B cell (primary cell): Measurements from ENCODE around the gene ANP32A. TPM values are rescaled to one million over a fixed set of nuclear protein-coding genes. Genes with fewer than 3 reads are reported as not detected.

Experiments used
- ATAC-seq: fragments of 200-7000 bp; cut with Tn5 transposase; one replicate; pipeline ENCODE4 v1.10.0; 2021; ENCODE audit warnings: low read depth, mild to moderate bottlenecking, moderate number of reproducible peaks, moderate library complexity
- CTCF ChIA-PET: fragments of 350-600 bp; sonication (Branson Sonifier 250); formaldehyde crosslinking; loops from one replicate; lab custom pipeline; 2021; ENCODE audit warnings: antibody characterized with exemption, inconsistent platforms; lab: Charles Lee
- POLR2A ChIA-PET: fragments of 350-600 bp; sonication (Branson Sonifier 250); formaldehyde crosslinking; loops from one replicate; lab custom pipeline; 2021; ENCODE audit warnings: antibody characterized with exemption; lab: Charles Lee
- DNase-seq: peaks from one replicate; pipeline ENCODE4 v3.0.0; 2013
- H2AFZ ChIP-seq: 2 replicates; pipeline ENCODE4 v1.6.1; 2012; ENCODE audit warnings: mild to moderate bottlenecking, low read depth, low read length; ENCODE audit not compliant: insufficient read depth, poor library complexity, severe bottlenecking
- H3K27ac ChIP-seq, 2 donors: 1 replicate in 1 of 2; 2 replicates in 1 of 2; pipeline ENCODE4 v1.5.1; 2012 to 2013; ENCODE audit warnings: low read length in 2 of 2, mild to moderate bottlenecking in 2 of 2, moderate library complexity in 1 of 2
- H3K27me3 ChIP-seq, 4 experiments: fragments of 200-600 bp in 1 of 4; sonication (generic) in 1 of 4; replicated peaks in 1 of 4; 1 replicate in 2 of 4; 2 replicates in 2 of 4; pipeline versions ENCODE4 v1.6.1 to v1.7.0; 2013 to 2016; ENCODE audit warnings: low read length in 3 of 4, mild to moderate bottlenecking in 2 of 4, mixed read lengths in 1 of 4, moderate library complexity in 1 of 4; ENCODE audit not compliant: insufficient read depth in 4 of 4, control insufficient read depth in 3 of 4; ENCODE audit errors: control extremely low read depth in 1 of 4
- H3K36me3 ChIP-seq, 2 experiments: replicated peaks in 1 of 2; 1 replicate in 1 of 2; 2 replicates in 1 of 2; pipeline versions ENCODE4 v1.6.1 to v1.7.1; 2013; ENCODE audit warnings: low read length in 1 of 2; ENCODE audit not compliant: insufficient read depth in 2 of 2, control insufficient read depth in 1 of 2; ENCODE audit errors: control extremely low read depth in 1 of 2, extremely low read depth in 1 of 2
- H3K4me1 ChIP-seq, 2 donors: fragments of 200-600 bp in 1 of 2; sonication (generic) in 1 of 2; 1 replicate in 1 of 2; 2 replicates in 1 of 2; pipeline versions ENCODE4 v1.5.1 to v1.6.1; 2013 to 2017; ENCODE audit warnings: low read length in 2 of 2; ENCODE audit not compliant: control insufficient read depth in 2 of 2, insufficient read depth in 2 of 2
- H3K4me2 ChIP-seq: replicated peaks from 2 replicates; pipeline ENCODE3; 2012; ENCODE audit warnings: mild to moderate bottlenecking, low read depth, low read length; ENCODE audit not compliant: poor library complexity, severe bottlenecking
- H3K4me3 ChIP-seq, 5 experiments: fragments of 200-600 bp in 1 of 5; sonication (generic) in 1 of 5; 1 replicate in 3 of 5; 2 replicates in 2 of 5; pipeline versions ENCODE4 v1.5.1 to v1.7.0; 2011 to 2016; ENCODE audit warnings: low read length in 4 of 5, mild to moderate bottlenecking in 4 of 5, low read depth in 2 of 5, control low read depth in 1 of 5, moderate library complexity in 1 of 5; ENCODE audit not compliant: insufficient read depth in 1 of 5; ENCODE audit errors: control extremely low read depth in 1 of 5, extremely low read depth in 1 of 5
- H3K79me2 ChIP-seq: fragments of 200-600 bp; sonication (generic); one replicate; pipeline ENCODE4 v1.6.0; 2016; ENCODE audit warnings: low read length; ENCODE audit not compliant: control insufficient read depth, insufficient read depth
- H3K9ac ChIP-seq: fragments of 200-600 bp; sonication (generic); 2 replicates; pipeline ENCODE4 v1.6.1; 2017; ENCODE audit warnings: mild to moderate bottlenecking, low read length, moderate library complexity
- H3K9me3 ChIP-seq, 3 donors: one replicate each; pipeline versions ENCODE4 v1.6.1 to v1.7.1; 2013; ENCODE audit warnings: low read length in 2 of 3; ENCODE audit not compliant: control insufficient read depth in 2 of 3, insufficient read depth in 1 of 3; ENCODE audit errors: control extremely low read depth in 1 of 3
- H4K20me1 ChIP-seq: 2 replicates; pipeline ENCODE4 v1.6.0; 2012; ENCODE audit warnings: mild to moderate bottlenecking, low read length; ENCODE audit not compliant: insufficient read depth, control insufficient read depth, poor library complexity, severe bottlenecking
- H3K27ac Mint-ChIP-seq: one replicate; pipeline ENCODE4 v1.8.0; 2021; ENCODE audit warnings: mixed read lengths
- H3K27me3 Mint-ChIP-seq: one replicate; pipeline ENCODE4 v1.8.0; 2021; ENCODE audit warnings: mixed read lengths
- H3K4me1 Mint-ChIP-seq: one replicate; pipeline ENCODE4 v1.8.0; 2021; ENCODE audit warnings: mixed read lengths
- H3K4me3 Mint-ChIP-seq: one replicate; pipeline ENCODE4 v1.8.0; 2021; ENCODE audit warnings: mixed read lengths
- H3K9me3 Mint-ChIP-seq: one replicate; pipeline ENCODE4 v1.8.0; 2022; ENCODE audit warnings: mixed read lengths; ENCODE audit not compliant: insufficient read depth
- EZH2 ChIP-seq: IDR thresholded peaks from 2 replicates; pipeline ENCODE4 v1.6.1; 2012; ENCODE audit warnings: borderline replicate concordance, low read depth, mild to moderate bottlenecking, moderate library complexity, low read length; ENCODE audit not compliant: insufficient read depth, poor library complexity, severe bottlenecking
- WGBS: methylation state at CpG from one replicate; pipeline ENCODE4 v1.1.5; 2013; ENCODE audit warnings: missing lambda C conversion rate; ENCODE audit not compliant: insufficient coverage; 5-methylcytosine and 5-hydroxymethylcytosine counted together
- intact Hi-C: fragments of 100-400 bp; cut with micrococcal nuclease; formaldehyde crosslinking; loops from one replicate; pipeline ENCODE4 v1.10.0; 2022
- polyA plus RNA-seq: library from polyadenylated mRNA; depleted of rRNA; stranded (reverse); fragments of >200 nt; gene quantifications from 2 replicates; pipeline ENCODE4 v1.2.3, GENCODE V29; 2012
- total RNA-seq, 2 donors: library from RNA; stranded (reverse); fragments of 120-200 nt in 1 of 2; gene quantifications; 1 replicate in 1 of 2; 2 replicates in 1 of 2; pipeline versions ENCODE4 v1.2.3 to v1.2.4, GENCODE V29; 2013 to 2022
- TF ChIP-seq, protein P1 (sequence below): fragments of 200-600 bp; IDR thresholded peaks from one replicate; pipeline ENCODE4 v1.8.0; 2022; ENCODE audit warnings: antibody characterized with exemption, mild to moderate bottlenecking

The ANP32A gene
- total and polyA plus RNA-seq, 2 donors (not counting 1 experiment from before 2014, with no cell fraction given), result 26.4 to 163 TPM

DNA sequence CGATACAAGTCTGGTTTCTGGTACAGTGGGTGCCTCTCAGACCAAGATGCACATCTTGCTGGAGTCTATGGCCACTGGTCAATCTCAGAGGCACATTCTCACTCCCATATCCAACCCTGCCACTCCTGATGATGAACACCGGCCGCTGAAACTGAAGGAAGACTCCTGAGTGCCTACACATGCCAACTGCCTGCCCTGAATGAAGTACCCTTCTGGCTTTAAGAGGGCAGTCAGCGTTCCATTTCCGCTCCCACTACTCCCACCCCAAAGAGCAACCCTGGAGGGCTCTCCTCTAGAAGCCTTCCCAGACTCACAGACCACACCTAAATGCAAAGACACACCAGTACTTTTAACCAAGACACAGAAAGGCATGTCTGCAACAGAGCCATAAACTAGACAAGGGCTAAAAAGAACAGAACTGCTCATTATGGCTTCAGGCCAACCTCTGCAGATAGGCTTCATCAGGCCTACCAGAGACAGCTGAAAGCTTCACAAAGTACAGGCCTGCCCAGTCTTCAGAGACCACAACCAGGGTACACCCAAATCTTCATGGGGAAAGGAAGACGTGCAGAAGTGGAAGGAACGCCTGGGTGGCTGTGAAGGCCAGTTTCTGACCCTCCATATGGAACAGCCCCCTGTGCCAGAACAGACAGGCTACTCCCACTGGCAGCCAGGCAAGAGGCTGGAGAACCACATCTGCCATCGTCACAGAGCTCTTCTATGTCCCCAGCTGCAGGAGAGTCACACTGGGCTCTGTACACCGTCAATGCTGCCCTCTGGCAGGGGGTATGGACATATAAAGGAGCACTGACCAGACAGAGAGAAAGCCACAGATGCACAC, 14.3 kb downstream of the ANP32A start:
- 84% methylated on average over 7 of the region's 9 CpGs for WGBS
- intact Hi-C loops, result no loop called here
- CTCF ChIA-PET, result no interaction called here
- Mint-ChIP-seq H3K9me3 (no peaks in the 10 kb centered on the region), H3K27ac (peak overlapping the region; percentile 18), H3K4me1 (peaks cover 85% of the 10 kb centered on the region), H3K27me3 (no peaks in the 10 kb centered on the region), H3K4me3 (no peak overlapping the region)
- Histone ChIP-seq H3K9me3 (no peaks in the 10 kb centered on the region), H3K79me2 (peaks cover 100% of the 10 kb centered on the region), H2AFZ (no peak overlapping the region), H4K20me1 (peaks cover 98% of the 10 kb centered on the region), H3K27ac (no peak overlapping the region), H3K27me3 (no peaks in the 10 kb centered on the region), H3K4me2 (peak overlapping the region; percentile 12), H3K36me3 (peaks cover 0 to 31% of the 10 kb centered on the region in 2 experiments), H3K4me1 (peaks cover 16 to 44% of the 10 kb centered on the region in 2 donors), H3K9ac (no peak overlapping the region), H3K4me3 (no peak overlapping the region)
- TF ChIP-seq EZH2, result no peak
- TF ChIP-seq, protein P1, sequence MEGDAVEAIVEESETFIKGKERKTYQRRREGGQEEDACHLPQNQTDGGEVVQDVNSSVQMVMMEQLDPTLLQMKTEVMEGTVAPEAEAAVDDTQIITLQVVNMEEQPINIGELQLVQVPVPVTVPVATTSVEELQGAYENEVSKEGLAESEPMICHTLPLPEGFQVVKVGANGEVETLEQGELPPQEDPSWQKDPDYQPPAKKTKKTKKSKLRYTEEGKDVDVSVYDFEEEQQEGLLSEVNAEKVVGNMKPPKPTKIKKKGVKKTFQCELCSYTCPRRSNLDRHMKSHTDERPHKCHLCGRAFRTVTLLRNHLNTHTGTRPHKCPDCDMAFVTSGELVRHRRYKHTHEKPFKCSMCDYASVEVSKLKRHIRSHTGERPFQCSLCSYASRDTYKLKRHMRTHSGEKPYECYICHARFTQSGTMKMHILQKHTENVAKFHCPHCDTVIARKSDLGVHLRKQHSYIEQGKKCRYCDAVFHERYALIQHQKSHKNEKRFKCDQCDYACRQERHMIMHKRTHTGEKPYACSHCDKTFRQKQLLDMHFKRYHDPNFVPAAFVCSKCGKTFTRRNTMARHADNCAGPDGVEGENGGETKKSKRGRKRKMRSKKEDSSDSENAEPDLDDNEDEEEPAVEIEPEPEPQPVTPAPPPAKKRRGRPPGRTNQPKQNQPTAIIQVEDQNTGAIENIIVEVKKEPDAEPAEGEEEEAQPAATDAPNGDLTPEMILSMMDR, result no peak
- ATAC-seq (no peak), DNase-seq (no peak)
- POLR2A ChIA-PET, result no interaction called here

DNA sequence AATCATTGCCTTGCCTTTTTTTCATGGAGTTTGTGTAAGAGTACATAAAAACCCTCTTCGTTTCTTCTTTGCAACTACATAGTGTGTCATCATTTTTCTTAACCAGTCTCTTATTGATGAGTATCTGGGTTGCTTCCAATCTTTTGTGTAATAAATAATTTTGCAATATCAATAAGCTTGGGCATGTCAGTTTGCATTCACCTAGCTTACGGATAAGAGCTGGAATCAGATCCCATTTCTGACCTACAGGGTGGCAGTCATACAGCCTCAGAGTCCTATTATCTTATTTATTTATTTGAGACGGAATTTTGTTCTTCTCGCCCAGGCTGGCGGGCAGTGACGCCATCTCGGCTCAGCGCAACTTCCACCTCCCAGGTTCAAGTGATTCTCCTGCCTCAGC, 18.3 kb downstream of the ANP32A start:
- Histone ChIP-seq H3K4me1 (peaks cover 10 to 32% of the 10 kb centered on the region in 2 donors), H3K27ac (peak overlapping the region in 1 of 2 donors; percentile 37), H3K4me3 (no peak overlapping the region), H3K9me3 (no peaks in the 10 kb centered on the region), H3K79me2 (peaks cover 99% of the 10 kb centered on the region), H3K36me3 (peaks cover 0 to 22% of the 10 kb centered on the region in 2 experiments), H3K4me2 (no peak overlapping the region), H2AFZ (no peak overlapping the region), H4K20me1 (peaks cover 95% of the 10 kb centered on the region), H3K9ac (no peak overlapping the region), H3K27me3 (no peaks in the 10 kb centered on the region)
- no peak overlapping the region for H3K4me3 Mint-ChIP-seq
- peak overlapping the region; percentile 18 for H3K27ac Mint-ChIP-seq
- POLR2A ChIA-PET, result no interaction called here
- H3K27me3 Mint-ChIP-seq, result no peaks in the 10 kb centered on the region
- ATAC-seq (no peak), DNase-seq (no peak)
- TF ChIP-seq, protein P1, result no peak
- TF ChIP-seq EZH2, result no peak
- no peaks in the 10 kb centered on the region for H3K9me3 Mint-ChIP-seq
- 96% methylated on average over 5 of the region's 8 CpGs for WGBS
- peaks cover 84% of the 10 kb centered on the region for H3K4me1 Mint-ChIP-seq
- CTCF ChIA-PET, result no interaction called here
- intact Hi-C loops, result no loop called here
